Measurements from ENCODE around the gene XAGE3.

- TF ChIP-seq EZH2phosphoT487 (IDR thresholded peaks at IDR 0.05; ENCODE audit: insufficient read depth, low read depth) (no peak), EZH2 (IDR thresholded peaks at IDR 0.05; ENCODE audit: insufficient read depth, poor library complexity, severe bottlenecking) (no peak)
Measured at GRCh38 chrX:52852110-52852860, 15.6 kb downstream of the XAGE3 start.

Data from GM23248 (cell line).